GM10847 (cell line): ENCODE measurements around the gene NPDC1.

ENCODE experiments used
- POLR2A ChIP-seq: IDR thresholded peaks from 2 replicates; pipeline ENCODE4 v1.6.1; 2011; ENCODE audit not compliant: insufficient read length; ENCODE audit errors: extremely low read depth

Gene NPDC1

GRCh38 chr9:137006116-137007003 is 39.6 kb downstream of the NPDC1 start:
- TF ChIP-seq POLR2A: no peak

- no peak for TF ChIP-seq POLR2A
Observed at GRCh38 chr9:137002646-137003041, 43.3 kb downstream of the NPDC1 start.

DNA sequence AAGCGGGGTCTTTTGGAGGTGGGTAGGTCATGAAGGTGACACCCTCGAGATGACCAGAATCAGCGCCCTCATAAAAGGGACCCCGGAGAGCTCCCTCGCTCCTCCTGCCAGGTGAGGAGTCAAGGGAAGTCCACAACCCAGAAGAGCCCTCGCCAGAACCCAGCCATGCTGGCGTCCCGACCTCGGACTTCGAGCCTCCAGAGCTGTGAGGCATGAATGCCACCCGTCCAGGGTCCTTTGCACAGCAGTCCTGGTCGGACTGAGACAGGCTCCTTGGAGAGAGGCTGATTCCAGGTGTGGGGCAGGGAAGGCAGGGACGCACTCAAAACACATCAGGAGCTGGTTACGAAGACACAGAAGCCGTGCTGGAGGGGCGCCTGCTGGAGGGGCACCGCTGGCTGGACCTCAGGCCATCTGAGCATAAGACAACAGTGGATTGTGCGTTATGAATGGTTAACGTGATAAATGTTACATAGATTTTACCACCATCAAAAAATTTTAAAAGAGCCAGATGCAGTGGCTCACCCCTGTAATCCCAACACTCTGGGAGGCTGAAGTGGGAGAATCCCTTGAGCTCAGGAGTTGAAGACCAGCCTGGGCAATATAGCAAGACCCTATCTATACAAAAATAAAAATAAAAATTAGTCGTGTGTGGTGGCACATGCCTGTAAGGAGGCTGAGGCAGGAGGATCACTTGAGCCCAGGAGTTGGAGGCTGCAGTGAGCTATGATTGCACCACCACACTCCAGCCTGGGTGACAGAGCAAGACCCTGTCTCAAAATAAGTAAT is 43.9 kb downstream of the NPDC1 start:
- no peak for TF ChIP-seq POLR2A

DNA sequence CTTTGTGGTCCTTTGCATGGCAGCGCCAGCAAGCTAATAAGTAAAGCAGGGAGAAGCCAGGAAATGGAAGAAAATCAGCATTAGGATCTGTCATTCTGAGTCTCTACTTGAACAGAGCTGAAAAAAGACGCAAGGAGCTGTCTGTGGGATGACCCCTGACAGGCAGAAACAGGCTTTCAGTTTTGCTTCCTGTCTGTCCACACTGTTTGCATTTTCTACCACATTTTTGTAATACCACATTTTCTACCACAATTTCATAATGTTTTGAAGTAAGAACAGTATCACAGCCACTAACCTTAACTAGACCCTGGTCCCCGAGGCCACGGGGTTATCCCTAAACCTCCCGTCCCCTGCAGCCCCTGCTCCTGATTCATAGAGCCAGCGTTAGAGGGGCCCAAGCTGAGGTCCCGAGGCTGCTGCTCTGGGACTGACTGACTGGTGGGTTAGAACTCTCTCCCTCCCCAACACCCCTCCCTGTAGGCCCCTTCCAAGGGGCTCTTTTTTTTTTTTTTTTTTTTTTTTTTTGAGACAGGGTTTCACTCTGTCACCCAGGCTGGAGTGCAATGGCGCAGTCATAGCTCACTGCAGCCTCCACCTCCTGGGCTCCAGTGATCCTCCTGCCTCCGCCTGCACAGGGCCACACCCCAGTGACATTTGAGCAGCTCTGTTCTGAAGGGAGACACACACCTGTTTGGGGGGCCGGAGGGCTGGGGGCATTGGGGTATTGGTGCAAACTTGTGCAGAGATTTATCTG is 45.6 kb downstream of the NPDC1 start:
- no peak for TF ChIP-seq POLR2A

DNA sequence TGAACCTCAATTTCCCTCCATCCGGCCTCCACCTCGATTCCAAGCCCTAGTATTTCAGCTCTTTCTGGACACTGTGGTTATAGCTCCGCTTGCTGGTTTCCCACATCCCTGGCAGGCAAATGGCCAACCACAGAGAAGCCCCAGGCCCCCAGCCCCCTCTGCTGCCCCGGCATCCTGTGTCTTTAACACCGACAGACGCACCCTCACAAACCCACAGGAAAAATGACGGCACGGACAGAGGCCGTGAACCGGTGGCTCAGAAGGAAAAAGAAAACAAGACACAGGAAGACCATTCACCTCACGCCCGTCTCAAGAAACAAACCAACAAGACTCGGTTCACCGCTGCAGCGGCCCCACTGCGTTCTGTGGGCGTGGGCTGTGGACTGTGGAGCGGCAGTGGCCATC is 48.1 kb downstream of the NPDC1 start:
- no peak for TF ChIP-seq POLR2A

- TF ChIP-seq POLR2A: no peak
Observed at GRCh38 chr9:136997371-136997770, 48.6 kb downstream of the NPDC1 start.

- TF ChIP-seq POLR2A: no peak
Observed at GRCh38 chr9:136996361-136997292, 49.4 kb downstream of the NPDC1 start, which contains the start of gene CLIC3. CLIC3 (minus strand) TSS chr9:136996568; CDS start chr9:136996543, 25 bp downstream.

- no peak for TF ChIP-seq POLR2A
Observed at GRCh38 chr9:136995772-136996311, 50.1 kb downstream of the NPDC1 start.

DNA sequence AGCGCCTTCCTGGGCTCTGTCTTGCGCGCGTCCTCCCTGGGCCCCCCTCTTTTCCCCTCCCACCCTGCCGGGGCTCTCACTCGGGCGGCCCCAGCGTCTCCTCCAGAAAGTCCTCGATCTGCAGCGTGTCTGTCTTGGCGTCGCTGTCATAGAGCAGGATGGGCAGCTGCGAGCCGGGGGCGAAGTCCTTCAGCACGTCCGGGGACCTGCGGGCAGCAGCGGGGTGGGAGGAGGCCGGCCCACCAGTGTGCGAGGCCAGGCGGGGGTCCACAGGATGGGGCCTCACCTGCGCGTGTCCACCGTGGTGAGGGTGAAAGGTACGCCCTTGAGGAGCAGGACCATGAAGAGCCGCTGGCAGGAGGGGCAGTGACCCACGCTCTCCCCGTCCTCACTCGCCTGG is 50.6 kb downstream of the NPDC1 start:
- no peak for TF ChIP-seq POLR2A

DNA sequence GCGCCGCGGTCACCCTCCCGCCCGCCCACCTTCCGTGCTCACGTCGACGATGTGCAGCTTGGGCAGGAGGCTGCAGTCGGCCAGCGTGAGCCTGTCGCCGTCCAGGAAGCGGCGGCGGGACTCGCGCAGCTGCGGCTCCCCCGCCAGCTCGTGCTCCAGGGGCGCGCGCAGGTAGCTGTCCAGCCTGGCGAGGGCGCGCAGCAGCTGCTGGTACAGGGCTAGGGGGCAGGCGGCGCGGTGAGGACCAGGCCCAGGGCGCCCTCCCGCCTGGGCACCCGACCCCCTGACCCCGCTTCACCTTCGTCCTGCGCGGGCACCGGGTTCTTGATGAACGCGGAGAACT is 51.1 kb downstream of the NPDC1 start:
- TF ChIP-seq POLR2A: no peak

GRCh38 chr9:136994180-136994887 is 51.6 kb downstream of the NPDC1 start:
- TF ChIP-seq POLR2A: no peak

- TF ChIP-seq POLR2A: no peak
Observed at GRCh38 chr9:136992819-136993369, 53.1 kb downstream of the NPDC1 start.
